Astrocyte (in vitro differentiated cells and primary cell): ENCODE data around the gene ZNF613.

Experiments
- CTCF ChIP-seq: IDR thresholded peaks from 2 replicates; pipeline ENCODE4 v1.5.1; 2011; ENCODE audit warnings: low read depth, mild to moderate bottlenecking, inconsistent platforms, low read length, moderate library complexity; ENCODE audit not compliant: insufficient read depth
- EZH2 ChIP-seq: IDR thresholded peaks from 2 replicates; pipeline ENCODE4 v1.6.1; 2012; ENCODE audit warnings: mild to moderate bottlenecking, low read length, inconsistent platforms; ENCODE audit not compliant: insufficient read depth

GRCh38 chr19:51938936-51939335 is 11.7 kb downstream of the ZNF613 start:
- no peak for TF ChIP-seq CTCF
- no peak for TF ChIP-seq EZH2
